Upper lobe of left lung (tissue), 6 donors: ENCODE results near the gene FUT6. TPM values are rescaled to one million over a fixed set of nuclear protein-coding genes. Genes with fewer than 3 reads are reported as not detected.
A peak's percentile ranks its signal among the peaks of the same experiment; 100 is the strongest.
"Not testable (repeated sequence)": the region's sequence is repeated elsewhere in the genome, so short reads cannot be mapped to it uniquely, and the experiment has no call there.

ENCODE experiments used
- ATAC-seq, 2 donors: fragments of 200-7000 bp; cut with Tn5 transposase; one replicate each; pipeline ENCODE4 v1.9.1; 2022; ENCODE audit warnings: mild to moderate bottlenecking in 2 of 2, moderate library complexity in 2 of 2; ENCODE audit not compliant: low FRiP score in 2 of 2
- DNase-seq, 2 donors: peaks; one replicate each; pipeline ENCODE4 v3.0.0-alpha.2; 2019 to 2020
- H3K27ac ChIP-seq, 4 donors: fragments of 200-600 bp; sonication (generic); one replicate each; pipeline ENCODE4 v1.5.1; 2016 to 2019
- H3K27me3 ChIP-seq, 4 donors: fragments of 200-600 bp; sonication (generic); one replicate each; pipeline ENCODE4 v1.5.1; 2017 to 2019
- H3K36me3 ChIP-seq, 4 donors: fragments of 200-600 bp; sonication (generic); one replicate each; pipeline ENCODE4 v1.5.1; 2016 to 2019
- H3K4me1 ChIP-seq, 4 donors: fragments of 200-600 bp; sonication (generic); one replicate each; pipeline ENCODE4 v1.5.1; 2018 to 2019
- H3K4me3 ChIP-seq, 4 donors: fragments of 200-600 bp; sonication (generic); one replicate each; pipeline ENCODE4 v1.5.1; 2017 to 2019; ENCODE audit warnings: mild to moderate bottlenecking in 2 of 4, moderate library complexity in 1 of 4
- H3K9me3 ChIP-seq, 4 donors: fragments of 200-600 bp; sonication (generic); one replicate each; pipeline ENCODE4 v1.5.1; 2018 to 2019
- EP300 ChIP-seq, 4 donors: sonication (generic); formaldehyde crosslinking; IDR thresholded peaks; one replicate each; pipeline ENCODE4 v1.5.1; 2017; ENCODE audit warnings: antibody characterized with exemption in 4 of 4, control low read depth in 2 of 4
- POLR2A ChIP-seq, 4 donors: fragments of 450-650 bp; IDR thresholded peaks; one replicate each; pipeline ENCODE4 v1.5.1; 2016 to 2017; ENCODE audit warnings: antibody characterized with exemption in 4 of 4, mild to moderate bottlenecking in 2 of 4
- POLR2AphosphoS5 ChIP-seq, 2 donors: sonication (generic); formaldehyde crosslinking; IDR thresholded peaks; one replicate each; pipeline ENCODE4 v1.5.1; 2017; ENCODE audit warnings: antibody characterized with exemption in 2 of 2
- WGBS, 2 donors: methylation state at CpG; one replicate each; pipeline ENCODE4 v1.1.5; 2017 to 2018; 5-methylcytosine and 5-hydroxymethylcytosine counted together
- total RNA-seq, 6 donors: library from RNA; depleted of rRNA in 4 of 6; stranded (reverse); fragments of >200 nt in 4 of 6; gene quantifications; one replicate each; pipeline versions ENCODE4 v1.1.0 to v1.2.1, GENCODE V29; 2016 to 2021
- TF ChIP-seq, protein P1 (sequence below), 6 experiments: fragments of 450-650 bp in 4 of 6; fragments of 200-600 bp in 2 of 6; sonication (generic) in 2 of 6; IDR thresholded peaks; one replicate each; pipeline ENCODE4 v1.5.1; 2016 to 2019; ENCODE audit warnings: antibody characterized with exemption in 6 of 6
- donor health status: DM: no; HTN: no; CAD: no; lungs with moderate emphysema.
- donor health status: DM: no; HTN: yes; CAD: no; lungs with severe emphysema.

Gene FUT6
- total RNA-seq, 6 donors from 2014 or later = 0.30 to 3.6 (median 0.82) TPM

DNA sequence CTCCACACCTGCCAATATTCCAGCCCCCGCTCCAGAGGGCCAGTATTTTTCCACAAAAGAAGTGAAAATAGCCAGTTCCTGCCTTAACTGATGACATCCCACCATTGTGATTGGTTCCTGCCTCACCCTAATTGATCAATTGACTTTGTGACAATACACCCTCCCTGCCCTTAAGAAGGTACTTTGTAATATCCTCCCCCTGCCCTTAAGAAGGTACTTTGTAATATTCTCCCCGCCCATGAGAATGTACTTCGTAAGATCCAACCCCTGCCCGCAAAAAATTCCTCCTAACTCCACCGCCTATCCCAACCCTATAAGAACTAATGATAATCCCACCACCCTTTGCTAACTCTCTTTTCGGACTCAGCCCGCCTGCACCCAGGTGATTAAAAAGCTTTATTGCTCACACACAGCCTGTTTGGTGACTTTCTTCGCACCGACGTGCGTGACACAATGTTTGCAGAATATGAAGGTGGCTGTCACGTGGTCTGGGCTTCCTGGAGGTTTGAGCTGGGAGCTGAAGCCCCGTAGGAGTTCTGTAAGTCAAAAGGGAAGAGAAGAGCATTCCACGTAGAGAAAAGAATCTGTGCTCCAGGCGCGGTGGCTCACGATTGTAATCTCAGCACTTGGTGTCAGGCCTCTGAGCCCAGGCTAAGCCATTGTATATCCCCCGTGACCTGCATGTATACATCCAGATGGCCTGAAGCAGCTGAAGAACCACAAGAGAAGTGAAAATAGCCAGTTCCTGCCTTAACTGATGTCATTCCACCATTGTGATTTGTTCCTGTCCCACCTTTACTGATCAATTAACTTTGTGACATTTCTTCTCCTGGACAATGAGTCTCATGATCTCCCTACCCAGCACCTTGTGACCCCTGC, 17.9 kb upstream of the FUT6 start:
- Histone ChIP-seq H3K27me3 (no peaks in the 10 kb centered on the region), H3K9me3 (no peaks in the 10 kb centered on the region), H3K36me3 (no peaks in the 10 kb centered on the region), H3K4me1 (no peaks in the 10 kb centered on the region), H3K27ac (no peak overlapping the region), H3K4me3 (no peak overlapping the region)
- ATAC-seq = no peak
- no peak for TF ChIP-seq POLR2AphosphoS5 (IDR thresholded peaks at IDR 0.05)
- TF ChIP-seq EP300 (IDR thresholded peaks at IDR 0.05) = no peak
- no peak for DNase-seq
- WGBS, 2 donors = 78 to 79% methylated on average over 18 of the region's 18 CpGs

DNA sequence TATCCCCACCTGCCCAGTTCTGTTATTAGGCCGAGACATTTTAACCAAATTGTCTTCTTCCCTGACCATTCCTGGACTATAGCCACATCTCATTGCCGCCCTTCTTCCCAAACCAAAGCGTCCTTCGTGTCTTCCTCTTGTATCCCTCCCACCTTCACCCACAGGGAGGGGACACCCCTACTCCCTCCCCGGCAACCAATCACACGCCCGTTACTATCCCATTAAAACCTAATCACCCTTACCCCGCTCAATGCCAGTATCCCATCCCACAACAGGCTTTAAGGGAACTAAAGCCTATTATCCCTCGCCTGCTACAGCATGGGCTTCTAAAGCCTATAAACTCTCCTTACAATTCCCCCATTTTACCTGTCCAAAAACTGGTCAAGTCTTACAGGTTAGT, 15.6 kb upstream of the FUT6 start:
- peaks cover 0 to 10% (median 4%) of the 10 kb centered on the region in 4 donors for H3K4me1 ChIP-seq
- not testable (repeated sequence) for ATAC-seq, H3K27ac ChIP-seq, DNase-seq, H3K9me3 ChIP-seq, H3K4me3 ChIP-seq, H3K36me3 ChIP-seq, H3K27me3 ChIP-seq
- WGBS, 2 donors = 88 to 89% methylated on average over 9 of the region's 9 CpGs

DNA sequence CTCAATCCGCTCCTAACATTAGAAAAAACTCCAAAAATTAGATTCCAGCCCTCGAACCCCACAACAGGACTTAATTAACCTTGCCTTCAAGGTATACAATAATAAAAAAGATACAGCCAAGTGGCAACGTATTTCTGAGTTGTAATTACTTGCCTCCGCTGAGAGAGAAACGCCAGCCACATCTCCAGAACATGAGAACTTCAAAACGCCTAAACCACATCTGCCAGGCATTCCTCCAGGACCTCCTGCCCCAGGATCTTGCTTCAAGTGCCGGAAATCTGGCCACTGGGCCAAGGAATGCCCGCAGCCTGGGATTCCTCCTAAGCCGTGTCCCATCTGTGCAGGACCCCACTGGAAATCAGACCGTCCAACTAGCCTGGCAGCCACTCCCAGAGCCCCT, 14.6 kb upstream of the FUT6 start:
- H3K9me3 ChIP-seq, ATAC-seq, H3K36me3 ChIP-seq, DNase-seq, H3K27me3 ChIP-seq, H3K4me3 ChIP-seq, H3K27ac ChIP-seq: not testable (repeated sequence)
- 80 to 82% methylated on average over 7 to 10 of the region's 10 CpGs for whole genome bisulfite sequencing, 2 donors
- H3K4me1 ChIP-seq = peaks cover 0 to 10% (median 4%) of the 10 kb centered on the region in 4 donors

DNA sequence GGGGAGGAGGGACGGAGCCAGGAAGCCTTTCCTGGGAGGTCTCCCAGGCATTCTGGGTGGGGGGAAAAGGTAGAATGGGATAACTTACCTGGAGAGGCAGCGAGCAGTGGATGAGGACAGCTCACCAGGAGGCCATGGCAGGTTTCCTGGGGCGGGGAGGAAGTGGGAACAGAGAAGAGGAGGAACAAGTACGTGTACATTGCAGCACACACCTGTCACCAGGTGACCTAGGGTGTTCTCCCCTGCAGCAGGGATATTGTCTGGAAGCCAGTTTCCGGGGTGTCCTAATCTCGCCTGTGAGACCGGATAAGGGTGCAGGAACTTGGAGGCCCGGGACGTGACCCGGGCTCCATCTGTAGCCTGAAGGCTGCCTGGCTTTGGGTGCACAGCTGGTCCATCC, 11.8 kb upstream of the FUT6 start, which contains the start of gene FUT3:
FUT3 (minus strand) TSS at position 148 of the 400 bp plus-strand sequence.
- DNase-seq = peak in 1 of 2 donors; percentile 87
- peak within 1 kb of the TSS in 3 of 4 donors; percentile 25 to 34 (median 31) for H3K4me3 ChIP-seq
- 65 to 67% methylated on average over 10 of the region's 10 CpGs for WGBS, 2 donors

DNA sequence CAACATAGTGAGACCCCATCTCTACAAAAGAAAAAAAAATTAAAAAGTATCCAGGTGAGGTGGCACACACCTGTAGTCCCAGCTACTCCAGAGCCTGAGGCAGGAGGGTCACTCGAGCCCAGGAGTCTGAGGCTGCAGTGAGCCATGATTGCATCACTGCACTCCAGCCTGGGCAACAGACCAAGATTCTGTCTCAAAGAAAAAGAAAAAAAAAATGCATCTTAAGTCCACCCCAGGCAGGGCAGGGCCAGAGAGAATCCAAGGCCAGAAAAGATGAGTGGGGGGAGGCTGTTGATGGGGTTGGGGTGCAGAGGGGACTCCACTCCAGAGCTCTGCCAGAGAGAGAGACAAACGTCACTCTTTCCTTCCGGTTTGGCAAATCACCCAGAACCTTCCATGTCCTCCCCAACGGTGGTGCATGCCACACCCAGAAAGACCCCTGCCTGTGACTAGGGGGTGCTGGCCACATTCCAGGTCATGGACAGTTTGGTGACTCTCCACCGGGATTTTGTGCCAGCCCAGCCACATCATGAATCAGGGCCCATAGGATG, 11.3 kb upstream of the FUT6 start:
- Histone ChIP-seq H3K27ac (peak overlapping the region; percentile 35 to 85 (median 63)), H3K27me3 (no peaks in the 10 kb centered on the region), H3K4me1 (peaks cover 0 to 10% (median 4%) of the 10 kb centered on the region in 4 donors), H3K4me3 (peak overlapping the region in 3 of 4 donors; percentile 25 to 34 (median 31)), H3K9me3 (no peaks in the 10 kb centered on the region), H3K36me3 (no peaks in the 10 kb centered on the region)
- 6 to 10% methylated on average over 4 to 5 of the region's 5 CpGs for WGBS, 2 donors
- TF ChIP-seq, protein P1, sequence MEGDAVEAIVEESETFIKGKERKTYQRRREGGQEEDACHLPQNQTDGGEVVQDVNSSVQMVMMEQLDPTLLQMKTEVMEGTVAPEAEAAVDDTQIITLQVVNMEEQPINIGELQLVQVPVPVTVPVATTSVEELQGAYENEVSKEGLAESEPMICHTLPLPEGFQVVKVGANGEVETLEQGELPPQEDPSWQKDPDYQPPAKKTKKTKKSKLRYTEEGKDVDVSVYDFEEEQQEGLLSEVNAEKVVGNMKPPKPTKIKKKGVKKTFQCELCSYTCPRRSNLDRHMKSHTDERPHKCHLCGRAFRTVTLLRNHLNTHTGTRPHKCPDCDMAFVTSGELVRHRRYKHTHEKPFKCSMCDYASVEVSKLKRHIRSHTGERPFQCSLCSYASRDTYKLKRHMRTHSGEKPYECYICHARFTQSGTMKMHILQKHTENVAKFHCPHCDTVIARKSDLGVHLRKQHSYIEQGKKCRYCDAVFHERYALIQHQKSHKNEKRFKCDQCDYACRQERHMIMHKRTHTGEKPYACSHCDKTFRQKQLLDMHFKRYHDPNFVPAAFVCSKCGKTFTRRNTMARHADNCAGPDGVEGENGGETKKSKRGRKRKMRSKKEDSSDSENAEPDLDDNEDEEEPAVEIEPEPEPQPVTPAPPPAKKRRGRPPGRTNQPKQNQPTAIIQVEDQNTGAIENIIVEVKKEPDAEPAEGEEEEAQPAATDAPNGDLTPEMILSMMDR (IDR thresholded peaks at IDR 0.05) = no peak
- no peak for TF ChIP-seq POLR2A (IDR thresholded peaks at IDR 0.05)
- DNase-seq (peak in 1 of 2 donors; percentile 89), ATAC-seq (peak; percentile 55 to 84)

More for the DNA sequence above, 11.8 kb upstream of the FUT6 start, which contains the start of gene FUT3:
- no peaks in the 10 kb centered on the region for H3K9me3 ChIP-seq
- TF ChIP-seq EP300 (IDR thresholded peaks at IDR 0.05) = no peak
- TF ChIP-seq POLR2AphosphoS5 (IDR thresholded peaks at IDR 0.05) = peak in 1 of 2 donors; percentile 52
- H3K4me1 ChIP-seq = peaks cover 0 to 10% (median 4%) of the 10 kb centered on the region in 4 donors
- peak; percentile 61 to 90 for ATAC-seq
- H3K27me3 ChIP-seq = no peaks in the 10 kb centered on the region
- H3K27ac ChIP-seq = peak within 1 kb of the TSS; percentile 35 to 85 (median 63)
- H3K36me3 ChIP-seq = no peaks in the 10 kb centered on the region

DNA sequence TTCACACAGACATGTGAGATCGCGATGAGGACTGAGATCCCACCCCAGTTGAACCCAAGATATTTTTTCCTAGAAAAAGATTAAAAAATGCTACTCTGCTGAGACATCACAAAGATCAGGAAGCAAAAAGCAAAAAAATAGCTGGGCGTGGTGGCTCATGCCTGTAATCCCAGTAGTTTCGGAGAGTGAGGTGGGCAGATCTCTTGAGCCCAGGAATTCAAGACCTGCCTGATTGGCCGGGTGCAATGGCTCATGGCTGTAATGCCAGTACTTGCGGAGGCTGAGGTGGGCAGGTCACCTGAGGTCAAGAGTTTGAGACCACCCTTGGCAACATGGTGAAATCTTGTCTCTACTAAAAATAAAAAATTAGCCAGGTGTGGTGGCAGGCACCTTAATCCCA, 10.7 kb upstream of the FUT6 start:
- H3K27me3 ChIP-seq = no peaks in the 10 kb centered on the region
- peak overlapping the region in 2 of 4 donors; percentile 13 to 31 for H3K4me3 ChIP-seq
- H3K36me3 ChIP-seq = no peaks in the 10 kb centered on the region
- TF ChIP-seq, protein P1 (IDR thresholded peaks at IDR 0.05) = no peak
- TF ChIP-seq POLR2A (IDR thresholded peaks at IDR 0.05) (no peak), EP300 (IDR thresholded peaks at IDR 0.05) (no peak), POLR2AphosphoS5 (IDR thresholded peaks at IDR 0.05) (no peak)
- no peaks in the 10 kb centered on the region for H3K9me3 ChIP-seq
- no peak overlapping the region for H3K27ac ChIP-seq
- 82% methylated on average over 6 of the region's 6 CpGs for WGBS, 2 donors
- H3K4me1 ChIP-seq = peaks cover 0 to 10% (median 4%) of the 10 kb centered on the region in 4 donors
- ATAC-seq = no peak
- no peak for DNase-seq

DNA sequence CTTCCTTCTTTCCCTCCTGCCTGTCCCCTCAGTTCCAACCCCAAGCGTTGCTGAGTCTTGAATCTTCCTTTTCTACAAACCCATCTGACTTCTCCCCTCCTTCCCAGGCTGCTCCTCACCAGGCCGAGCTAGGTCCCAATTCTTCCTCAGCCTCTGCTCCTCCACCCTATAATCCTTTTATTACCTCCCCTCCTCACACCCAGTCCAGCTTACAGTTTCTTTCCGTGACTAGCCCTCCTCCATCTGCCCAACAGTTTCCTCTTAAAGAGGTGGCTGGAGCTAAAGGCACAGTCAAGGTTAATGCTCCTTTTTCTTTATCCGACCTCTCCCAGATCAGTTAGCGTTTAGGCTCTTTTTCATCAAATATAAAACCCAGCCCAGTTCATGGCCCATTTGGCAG, 9.1 kb upstream of the FUT6 start:
- 80 to 81% methylated on average over 5 of the region's 5 CpGs for WGBS, 2 donors
- not testable (repeated sequence) for H3K27me3 ChIP-seq, H3K27ac ChIP-seq, H3K4me3 ChIP-seq, H3K36me3 ChIP-seq, ATAC-seq, H3K9me3 ChIP-seq, DNase-seq
- peaks cover 0 to 10% (median 4%) of the 10 kb centered on the region in 4 donors for H3K4me1 ChIP-seq

DNA sequence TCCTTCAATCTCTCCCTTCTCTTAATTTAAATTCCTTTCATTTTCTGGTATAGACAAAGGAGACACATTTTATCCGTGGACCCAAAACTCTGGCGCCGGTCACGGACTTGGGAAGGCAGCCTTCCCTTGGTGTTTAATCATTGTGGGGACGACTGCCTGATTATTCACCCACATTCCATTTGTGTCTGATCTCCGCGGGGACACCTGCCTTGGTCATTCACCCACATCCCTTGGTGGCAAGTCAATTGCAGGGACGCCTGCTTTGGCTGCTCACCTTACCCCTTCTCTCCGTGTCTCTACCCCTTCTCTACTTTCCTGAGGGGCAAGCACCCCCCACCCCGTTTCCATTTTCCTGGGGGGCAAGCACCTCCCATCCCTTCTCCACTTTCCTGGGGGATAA, 8.3 kb upstream of the FUT6 start:
- ATAC-seq, H3K36me3 ChIP-seq, DNase-seq, H3K4me3 ChIP-seq, H3K27ac ChIP-seq, H3K9me3 ChIP-seq, H3K27me3 ChIP-seq: not testable (repeated sequence)
- H3K4me1 ChIP-seq = peaks cover 0 to 10% (median 4%) of the 10 kb centered on the region in 4 donors
- 82 to 83% methylated on average over 10 of the region's 10 CpGs for WGBS, 2 donors
